Measurements from ENCODE around the gene PWP2. TPM values are rescaled to one million over a fixed set of nuclear protein-coding genes. Genes with fewer than 3 reads are reported as not detected.
"Not testable (repeated sequence)": the region's sequence is repeated elsewhere in the genome, so short reads cannot be mapped to it uniquely, and the experiment has no call there.

Gene PWP2
- polyA plus RNA-seq, 1 donor (not counting 4 experiments of a cell fraction or from before 2014, with no cell fraction given) = 27.3 TPM

GRCh38 chr21:44143996-44144395, 36.8 kb downstream of the PWP2 start:
- DNase-seq (ENCODE audit: low read depth, low spot score); dilution Hi-C loops (cut with MboI; ENCODE audit: extremely low pct_ligation_motif_present, low sequenced_read_pairs): not testable (repeated sequence)

GRCh38 chr21:44144784-44145602, 37.8 kb downstream of the PWP2 start:
- H3K27ac ChIP-seq (ENCODE audit: control insufficient read depth, insufficient read depth, low read length); H3K9me1 ChIP-seq (ENCODE audit: control insufficient read depth, extremely low read depth, insufficient read depth, low read length); H3K36me3 ChIP-seq (ENCODE audit: control insufficient read depth in 2 of 2, extremely low read depth in 1 of 2, insufficient read depth in 2 of 2, low read length in 2 of 2); H3K79me2 ChIP-seq (ENCODE audit: control insufficient read depth, insufficient read depth, low read length); H3K4me2 ChIP-seq (ENCODE audit: control insufficient read depth, extremely low read depth, insufficient read depth, low read depth, low read length); H3K9ac ChIP-seq (ENCODE audit: control insufficient read depth, extremely low read depth, insufficient read depth, low read length); dilution Hi-C loops (cut with MboI; ENCODE audit: extremely low pct_ligation_motif_present, low sequenced_read_pairs); DNase-seq (ENCODE audit: low read depth, low spot score); H3K9me3 ChIP-seq (ENCODE audit: control insufficient read depth, low read depth, low read length); H3K4me3 ChIP-seq (ENCODE audit: control insufficient read depth in 2 of 3, extremely low read depth in 1 of 3, insufficient read depth in 2 of 3, low read depth in 1 of 3, low read length in 3 of 3); H4K20me1 ChIP-seq (ENCODE audit: control insufficient read depth, extremely low read depth, insufficient read depth, low read length); H2AFZ ChIP-seq (ENCODE audit: control insufficient read depth, low read length); H3K27me3 ChIP-seq (ENCODE audit: control insufficient read depth, extremely low read depth, insufficient read depth, low read length); H3K4me1 ChIP-seq (ENCODE audit: control insufficient read depth, extremely low read depth, insufficient read depth, low read length): not testable (repeated sequence)
- peak; percentile 36 for FAIRE-seq

More at GRCh38 chr21:44143996-44144395, 36.8 kb downstream of the PWP2 start:
- H3K9me3 ChIP-seq (ENCODE audit: control insufficient read depth, low read depth, low read length); H2AFZ ChIP-seq (ENCODE audit: control insufficient read depth, low read length); H3K4me2 ChIP-seq (ENCODE audit: control insufficient read depth, extremely low read depth, insufficient read depth, low read depth, low read length); H3K4me1 ChIP-seq (ENCODE audit: control insufficient read depth, extremely low read depth, insufficient read depth, low read length); H3K9ac ChIP-seq (ENCODE audit: control insufficient read depth, extremely low read depth, insufficient read depth, low read length); H3K27me3 ChIP-seq (ENCODE audit: control insufficient read depth, extremely low read depth, insufficient read depth, low read length); H3K27ac ChIP-seq (ENCODE audit: control insufficient read depth, insufficient read depth, low read length); H3K9me1 ChIP-seq (ENCODE audit: control insufficient read depth, extremely low read depth, insufficient read depth, low read length); H3K36me3 ChIP-seq (ENCODE audit: control insufficient read depth in 2 of 2, extremely low read depth in 1 of 2, insufficient read depth in 2 of 2, low read length in 2 of 2); H4K20me1 ChIP-seq (ENCODE audit: control insufficient read depth, extremely low read depth, insufficient read depth, low read length); H3K4me3 ChIP-seq (ENCODE audit: control insufficient read depth in 2 of 3, extremely low read depth in 1 of 3, insufficient read depth in 2 of 3, low read depth in 1 of 3, low read length in 3 of 3); FAIRE-seq; H3K79me2 ChIP-seq (ENCODE audit: control insufficient read depth, insufficient read depth, low read length): not testable (repeated sequence)

- H3K4me3 ChIP-seq (ENCODE audit: control insufficient read depth in 2 of 3, extremely low read depth in 1 of 3, insufficient read depth in 2 of 3, low read depth in 1 of 3, low read length in 3 of 3); H3K79me2 ChIP-seq (ENCODE audit: control insufficient read depth, insufficient read depth, low read length); H2AFZ ChIP-seq (ENCODE audit: control insufficient read depth, low read length); FAIRE-seq; H4K20me1 ChIP-seq (ENCODE audit: control insufficient read depth, extremely low read depth, insufficient read depth, low read length); H3K9me3 ChIP-seq (ENCODE audit: control insufficient read depth, low read depth, low read length); dilution Hi-C loops (cut with MboI; ENCODE audit: extremely low pct_ligation_motif_present, low sequenced_read_pairs); H3K4me2 ChIP-seq (ENCODE audit: control insufficient read depth, extremely low read depth, insufficient read depth, low read depth, low read length); H3K36me3 ChIP-seq (ENCODE audit: control insufficient read depth in 2 of 2, extremely low read depth in 1 of 2, insufficient read depth in 2 of 2, low read length in 2 of 2); H3K4me1 ChIP-seq (ENCODE audit: control insufficient read depth, extremely low read depth, insufficient read depth, low read length); DNase-seq (ENCODE audit: low read depth, low spot score); H3K9me1 ChIP-seq (ENCODE audit: control insufficient read depth, extremely low read depth, insufficient read depth, low read length); H3K9ac ChIP-seq (ENCODE audit: control insufficient read depth, extremely low read depth, insufficient read depth, low read length); H3K27ac ChIP-seq (ENCODE audit: control insufficient read depth, insufficient read depth, low read length); H3K27me3 ChIP-seq (ENCODE audit: control insufficient read depth, extremely low read depth, insufficient read depth, low read length): not testable (repeated sequence)
These were observed 38.4 kb downstream of the PWP2 start for GRCh38 chr21:44145616-44146015.

GRCh38 chr21:44147108-44147507, 39.9 kb downstream of the PWP2 start:
- dilution Hi-C loops (cut with MboI; ENCODE audit: extremely low pct_ligation_motif_present, low sequenced_read_pairs) = not testable (repeated sequence)

GRCh38 chr21:44150255-44150654, 43.1 kb downstream of the PWP2 start:
- H3K4me1 ChIP-seq (ENCODE audit: control insufficient read depth, extremely low read depth, insufficient read depth, low read length); dilution Hi-C loops (cut with MboI; ENCODE audit: extremely low pct_ligation_motif_present, low sequenced_read_pairs); H3K9me3 ChIP-seq (ENCODE audit: control insufficient read depth, low read depth, low read length); H3K27me3 ChIP-seq (ENCODE audit: control insufficient read depth, extremely low read depth, insufficient read depth, low read length); DNase-seq (ENCODE audit: low read depth, low spot score); H3K27ac ChIP-seq (ENCODE audit: control insufficient read depth, insufficient read depth, low read length); H3K9ac ChIP-seq (ENCODE audit: control insufficient read depth, extremely low read depth, insufficient read depth, low read length); H3K4me3 ChIP-seq (ENCODE audit: control insufficient read depth in 2 of 3, extremely low read depth in 1 of 3, insufficient read depth in 2 of 3, low read depth in 1 of 3, low read length in 3 of 3); H3K4me2 ChIP-seq (ENCODE audit: control insufficient read depth, extremely low read depth, insufficient read depth, low read depth, low read length); H2AFZ ChIP-seq (ENCODE audit: control insufficient read depth, low read length); H3K9me1 ChIP-seq (ENCODE audit: control insufficient read depth, extremely low read depth, insufficient read depth, low read length); H3K36me3 ChIP-seq (ENCODE audit: control insufficient read depth in 2 of 2, extremely low read depth in 1 of 2, insufficient read depth in 2 of 2, low read length in 2 of 2); FAIRE-seq; H4K20me1 ChIP-seq (ENCODE audit: control insufficient read depth, extremely low read depth, insufficient read depth, low read length); H3K79me2 ChIP-seq (ENCODE audit: control insufficient read depth, insufficient read depth, low read length): not testable (repeated sequence)

More at GRCh38 chr21:44147108-44147507, 39.9 kb downstream of the PWP2 start:
- H3K4me1 ChIP-seq (ENCODE audit: control insufficient read depth, extremely low read depth, insufficient read depth, low read length); H2AFZ ChIP-seq (ENCODE audit: control insufficient read depth, low read length); H3K9me1 ChIP-seq (ENCODE audit: control insufficient read depth, extremely low read depth, insufficient read depth, low read length); H3K4me2 ChIP-seq (ENCODE audit: control insufficient read depth, extremely low read depth, insufficient read depth, low read depth, low read length); H3K27me3 ChIP-seq (ENCODE audit: control insufficient read depth, extremely low read depth, insufficient read depth, low read length); H3K9ac ChIP-seq (ENCODE audit: control insufficient read depth, extremely low read depth, insufficient read depth, low read length); H3K36me3 ChIP-seq (ENCODE audit: control insufficient read depth in 2 of 2, extremely low read depth in 1 of 2, insufficient read depth in 2 of 2, low read length in 2 of 2); H3K79me2 ChIP-seq (ENCODE audit: control insufficient read depth, insufficient read depth, low read length); DNase-seq (ENCODE audit: low read depth, low spot score); H4K20me1 ChIP-seq (ENCODE audit: control insufficient read depth, extremely low read depth, insufficient read depth, low read length); H3K9me3 ChIP-seq (ENCODE audit: control insufficient read depth, low read depth, low read length); H3K4me3 ChIP-seq (ENCODE audit: control insufficient read depth in 2 of 3, extremely low read depth in 1 of 3, insufficient read depth in 2 of 3, low read depth in 1 of 3, low read length in 3 of 3); H3K27ac ChIP-seq (ENCODE audit: control insufficient read depth, insufficient read depth, low read length): not testable (repeated sequence)
- FAIRE-seq = peak; percentile 66

Measured in keratinocyte (primary cell).